Neuronal stem cell (in vitro differentiated cells): ENCODE data around the gene CAMK4.

Experiments
- DNase-seq: peaks from one replicate; pipeline ENCODE4 v3.0.0-alpha.2; 2013; ENCODE audit warnings: low spot score
- H2AFZ ChIP-seq: one replicate; pipeline ENCODE4 v1.6.1; 2013; ENCODE audit warnings: mild to moderate bottlenecking, low read length, inconsistent platforms
- H2AK5ac ChIP-seq: 2 replicates; pipeline ENCODE4 v1.6.1; 2013; ENCODE audit warnings: low read depth, mild to moderate bottlenecking, inconsistent platforms, low read length, moderate library complexity, mixed read lengths
- H2BK120ac ChIP-seq: 2 replicates; pipeline ENCODE4 v1.6.1; 2013; ENCODE audit warnings: low read depth, mild to moderate bottlenecking, inconsistent platforms, low read length, moderate library complexity, mixed read lengths
- H2BK12ac ChIP-seq: one replicate; pipeline ENCODE4 v1.6.1; 2013; ENCODE audit warnings: low read length, inconsistent platforms
- H2BK15ac ChIP-seq: 2 replicates; pipeline ENCODE4 v1.6.1; 2013; ENCODE audit warnings: mild to moderate bottlenecking, low read length, inconsistent platforms, mixed read lengths
- H2BK5ac ChIP-seq: one replicate; pipeline ENCODE4 v1.6.1; 2013; ENCODE audit warnings: inconsistent platforms, mild to moderate bottlenecking, low read length, moderate library complexity
- H3K14ac ChIP-seq: one replicate; pipeline ENCODE4 v1.6.1; 2013; ENCODE audit warnings: low read length, inconsistent platforms
- H3K18ac ChIP-seq: 2 replicates; pipeline ENCODE4 v1.6.1; 2013; ENCODE audit warnings: low read length, inconsistent platforms
- H3K23ac ChIP-seq: 2 replicates; pipeline ENCODE4 v1.6.1; 2013; ENCODE audit warnings: low read depth, mild to moderate bottlenecking, mixed read lengths, low read length, inconsistent platforms; ENCODE audit not compliant: poor library complexity
- H3K27ac ChIP-seq: replicated peaks from 3 replicates; pipeline ENCODE4 v1.5.1; 2013; ENCODE audit warnings: low read length, inconsistent platforms
- H3K27me3 ChIP-seq, 3 experiments: 2 replicates each; pipeline ENCODE4 v1.6.1; 2013; ENCODE audit warnings: low read length in 3 of 3, mild to moderate bottlenecking in 2 of 3, inconsistent platforms in 1 of 3, low read depth in 1 of 3, mixed read lengths in 1 of 3, moderate library complexity in 1 of 3; ENCODE audit not compliant: control insufficient read depth in 3 of 3, insufficient read depth in 3 of 3
- H3K36me3 ChIP-seq, 2 donors: replicated peaks in 1 of 2; 2 replicates each; pipeline ENCODE4 v1.6.1; 2013; ENCODE audit warnings: low read length in 2 of 2; ENCODE audit not compliant: control insufficient read depth in 2 of 2, insufficient read depth in 2 of 2
- H3K4ac ChIP-seq: 2 replicates; pipeline ENCODE4 v1.6.1; 2013; ENCODE audit warnings: inconsistent platforms, mild to moderate bottlenecking, low read length, moderate library complexity
- H3K4me1 ChIP-seq, 2 donors: 1 replicate in 1 of 2; 2 replicates in 1 of 2; pipeline ENCODE4 v1.6.1; 2013; ENCODE audit warnings: low read length in 2 of 2, low read depth in 1 of 2; ENCODE audit not compliant: control insufficient read depth in 2 of 2, insufficient read depth in 1 of 2
- H3K4me2 ChIP-seq: one replicate; pipeline ENCODE4 v1.6.1; 2013; ENCODE audit warnings: mild to moderate bottlenecking, low read length, inconsistent platforms; ENCODE audit not compliant: insufficient read depth, poor library complexity, severe bottlenecking
- H3K4me3 ChIP-seq, 2 donors: 2 replicates each; pipeline ENCODE4 v1.5.1; 2013; ENCODE audit warnings: low read length in 2 of 2, mild to moderate bottlenecking in 2 of 2, inconsistent platforms in 1 of 2, moderate library complexity in 1 of 2
- H3K79me1 ChIP-seq: one replicate; pipeline ENCODE4 v1.6.1; 2013; ENCODE audit warnings: low read depth, mild to moderate bottlenecking, inconsistent platforms, low read length, moderate library complexity
- H3K9ac ChIP-seq: one replicate; pipeline ENCODE4 v1.6.1; 2013; ENCODE audit warnings: mild to moderate bottlenecking, low read depth, low read length, inconsistent platforms; ENCODE audit not compliant: poor library complexity
- H3K9me3 ChIP-seq, 2 donors: replicated peaks in 1 of 2; 2 replicates each; pipeline versions ENCODE3 to v1.6.1; 2013; ENCODE audit warnings: low read length in 2 of 2, mild to moderate bottlenecking in 2 of 2, inconsistent platforms in 1 of 2, low read depth in 1 of 2, mixed read lengths in 1 of 2, moderate library complexity in 1 of 2; ENCODE audit not compliant: control insufficient read depth in 2 of 2, insufficient read depth in 1 of 2
- H4K8ac ChIP-seq: one replicate; pipeline ENCODE4 v1.6.1; 2013; ENCODE audit warnings: low read depth, mild to moderate bottlenecking, inconsistent platforms, low read length, moderate library complexity
- H4K91ac ChIP-seq: one replicate; pipeline ENCODE4 v1.6.1; 2013; ENCODE audit warnings: low read length, low read depth, mild to moderate bottlenecking, inconsistent platforms; ENCODE audit not compliant: poor library complexity
- WGBS, 2 donors: extraction: QIAGEN DNeasy Blood & Tissue Kit; methylation state at CpG; one replicate each; pipeline ENCODE4 v1.1.7; 2013; ENCODE audit warnings: missing lambda C conversion rate in 2 of 2, mixed read lengths in 1 of 2; ENCODE audit not compliant: insufficient read length in 2 of 2, insufficient replicate concordance in 1 of 2; ENCODE audit errors: extremely low coverage in 2 of 2; 5-methylcytosine and 5-hydroxymethylcytosine counted together

Gene CAMK4

DNA sequence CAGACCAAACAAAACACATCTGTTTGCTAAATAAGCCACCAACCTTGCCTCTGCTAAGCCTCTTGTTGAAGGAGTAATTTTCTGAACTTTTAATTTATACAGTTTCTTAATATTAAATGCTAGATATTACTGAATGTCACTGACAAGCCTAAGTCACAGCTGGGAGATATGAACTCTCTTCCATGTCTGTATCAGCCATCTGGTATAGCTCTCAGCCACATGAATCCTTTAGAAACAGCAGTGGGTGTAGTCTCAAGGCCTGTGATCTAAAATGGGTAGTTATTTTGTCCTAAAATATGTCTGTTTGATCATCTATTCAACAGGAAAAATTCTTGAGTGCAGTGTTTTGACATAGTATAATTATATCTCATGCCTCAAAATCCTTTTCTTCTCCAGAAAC lies 97.2 kb downstream of the CAMK4 start:
- Histone ChIP-seq H2AFZ (no peak overlapping the region), H3K79me1 (no peaks in the 10 kb centered on the region), H2BK15ac (no peak overlapping the region), H2BK5ac (no peak overlapping the region), H3K36me3 (no peaks in the 10 kb centered on the region), H3K4me1 (no peaks in the 10 kb centered on the region), H3K27me3 (no peaks in the 10 kb centered on the region), H4K91ac (no peak overlapping the region), H2AK5ac (no peak overlapping the region), H3K4me2 (no peak overlapping the region), H3K23ac (no peak overlapping the region), H2BK120ac (no peak overlapping the region), H3K18ac (no peak overlapping the region), H3K14ac (no peak overlapping the region), H3K9me3 (no peaks in the 10 kb centered on the region), H2BK12ac (no peak overlapping the region), H3K4me3 (no peak overlapping the region), H4K8ac (no peak overlapping the region), H3K4ac (no peak overlapping the region), H3K27ac (no peak overlapping the region), H3K9ac (no peak overlapping the region)
- DNase-seq, result no peak

DNA sequence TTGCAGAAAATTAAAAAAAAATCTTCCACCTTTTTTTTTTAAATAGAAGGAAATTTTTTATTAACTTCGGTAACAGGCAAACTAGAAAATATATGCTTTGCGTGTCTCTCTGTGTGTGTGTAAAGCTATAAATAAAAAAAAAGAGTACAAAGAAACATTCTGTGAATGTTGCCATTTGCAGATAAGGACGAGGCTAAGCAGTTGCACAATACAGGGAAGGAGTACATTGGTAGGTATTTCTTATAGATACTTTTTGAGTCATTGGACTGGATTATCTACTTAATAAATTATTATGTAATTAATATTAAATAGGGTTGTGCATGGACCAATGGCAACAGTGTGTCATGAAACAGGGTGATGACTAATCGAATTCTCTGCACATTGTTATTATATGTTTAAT lies 102.4 kb downstream of the CAMK4 start:
- DNase-seq, result no peak
- H3K27ac ChIP-seq, result no peak overlapping the region
- H2AFZ ChIP-seq, result no peak overlapping the region
- H3K4me2 ChIP-seq, result no peak overlapping the region
- no peak overlapping the region for H3K14ac ChIP-seq
- H3K4me3 ChIP-seq, result no peak overlapping the region
- WGBS, 2 donors, result no CpG with 5 or more reads among the region's 4 CpGs
- no peak overlapping the region for H2BK12ac ChIP-seq
- H4K8ac ChIP-seq, result no peak overlapping the region
- H3K27me3 ChIP-seq, result no peaks in the 10 kb centered on the region
- no peak overlapping the region for H3K4ac ChIP-seq
- no peak overlapping the region for H2BK15ac ChIP-seq
- no peak overlapping the region for H2BK5ac ChIP-seq
- H2BK120ac ChIP-seq, result no peak overlapping the region
- no peak overlapping the region for H2AK5ac ChIP-seq
- no peaks in the 10 kb centered on the region for H3K4me1 ChIP-seq
- H3K79me1 ChIP-seq, result no peaks in the 10 kb centered on the region
- H3K9me3 ChIP-seq, result peaks cover 0 to 4% of the 10 kb centered on the region in 2 donors
- no peak overlapping the region for H3K23ac ChIP-seq
- no peaks in the 10 kb centered on the region for H3K36me3 ChIP-seq
- no peak overlapping the region for H3K18ac ChIP-seq
- H4K91ac ChIP-seq, result no peak overlapping the region
- no peak overlapping the region for H3K9ac ChIP-seq

DNA sequence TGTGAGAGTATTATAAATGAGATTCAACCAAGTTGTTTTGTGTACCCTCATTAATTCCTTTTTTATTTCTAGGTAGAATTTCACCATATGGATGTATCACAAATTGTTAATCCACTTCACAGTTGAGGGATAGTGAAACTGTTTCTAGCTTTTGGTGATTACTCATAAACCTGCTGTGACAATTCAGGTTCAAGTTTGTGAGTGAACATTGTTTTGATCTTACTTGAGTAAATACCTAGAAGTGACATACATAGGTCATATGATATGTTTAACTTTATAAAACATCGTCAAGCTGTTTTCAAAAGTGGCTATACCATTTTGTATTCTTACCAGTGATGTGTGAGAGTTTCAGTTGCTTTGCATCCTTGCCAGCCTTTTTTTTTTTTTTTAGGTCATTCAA lies 112.9 kb downstream of the CAMK4 start:
- Histone ChIP-seq H2AK5ac (no peak overlapping the region), H3K4ac (no peak overlapping the region), H4K91ac (no peak overlapping the region), H3K18ac (no peak overlapping the region), H3K23ac (no peak overlapping the region), H2BK120ac (no peak overlapping the region), H3K9ac (no peak overlapping the region), H4K8ac (no peak overlapping the region), H3K79me1 (no peaks in the 10 kb centered on the region), H3K14ac (no peak overlapping the region), H3K4me3 (no peak overlapping the region), H3K36me3 (no peaks in the 10 kb centered on the region), H2BK12ac (no peak overlapping the region), H3K4me1 (no peaks in the 10 kb centered on the region), H2AFZ (no peak overlapping the region), H3K4me2 (no peak overlapping the region), H3K27ac (no peak overlapping the region), H3K9me3 (no peaks in the 10 kb centered on the region), H2BK5ac (no peak overlapping the region), H3K27me3 (no peaks in the 10 kb centered on the region), H2BK15ac (no peak overlapping the region)
- WGBS, 2 donors, result no CpG with 5 or more reads among the region's 1 CpG
- DNase-seq, result no peak

DNA sequence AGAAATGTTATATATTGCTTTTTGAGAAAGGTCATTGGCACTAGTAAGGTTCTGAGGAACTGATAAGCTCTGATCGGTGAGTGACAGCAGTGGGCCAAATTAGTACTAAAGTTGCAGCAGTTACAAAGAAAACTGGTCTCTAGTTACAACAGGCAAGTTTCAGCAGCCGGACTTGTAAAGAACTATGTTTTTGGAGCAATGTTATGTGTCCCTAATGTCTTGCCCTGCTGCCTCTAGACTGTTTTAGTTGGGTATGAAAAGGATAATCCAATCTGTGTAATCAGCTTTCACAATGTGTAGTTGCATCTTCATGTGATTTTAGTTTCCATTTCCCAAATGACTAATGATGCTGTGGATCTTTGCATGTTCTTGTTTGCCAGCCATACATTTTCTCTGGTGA lies 113.5 kb downstream of the CAMK4 start:
- no peak for DNase-seq
- no peaks in the 10 kb centered on the region for H3K36me3 ChIP-seq

More for the DNA sequence above, 113.5 kb downstream of the CAMK4 start:
- no peaks in the 10 kb centered on the region for H3K79me1 ChIP-seq
- H2AFZ ChIP-seq, result no peak overlapping the region
- H3K27me3 ChIP-seq, result no peaks in the 10 kb centered on the region
- H3K4me3 ChIP-seq, result no peak overlapping the region
- H4K8ac ChIP-seq, result no peak overlapping the region
- H2BK120ac ChIP-seq, result no peak overlapping the region
- H3K4ac ChIP-seq, result no peak overlapping the region
- no peak overlapping the region for H3K23ac ChIP-seq
- H3K18ac ChIP-seq, result no peak overlapping the region
- no peak overlapping the region for H2AK5ac ChIP-seq
- no peak overlapping the region for H4K91ac ChIP-seq
- no peaks in the 10 kb centered on the region for H3K4me1 ChIP-seq
- H3K4me2 ChIP-seq, result no peak overlapping the region
- H3K9me3 ChIP-seq, result no peaks in the 10 kb centered on the region
- H3K27ac ChIP-seq, result no peak overlapping the region
- H3K9ac ChIP-seq, result no peak overlapping the region
- H2BK12ac ChIP-seq, result no peak overlapping the region
- no peak overlapping the region for H2BK15ac ChIP-seq
- H3K14ac ChIP-seq, result no peak overlapping the region
- no CpG with 5 or more reads among the region's 2 CpGs for WGBS, 2 donors
- H2BK5ac ChIP-seq, result no peak overlapping the region
